Measurements from ENCODE around the gene STRA6.

The STRA6 gene

GRCh38 chr15:74174219-74174957 is 28.2 kb downstream of the STRA6 start:
- no peak overlapping the region for H3K4me3 ChIP-seq (ENCODE audit: low read depth, low read length)
- TF ChIP-seq, protein P1, sequence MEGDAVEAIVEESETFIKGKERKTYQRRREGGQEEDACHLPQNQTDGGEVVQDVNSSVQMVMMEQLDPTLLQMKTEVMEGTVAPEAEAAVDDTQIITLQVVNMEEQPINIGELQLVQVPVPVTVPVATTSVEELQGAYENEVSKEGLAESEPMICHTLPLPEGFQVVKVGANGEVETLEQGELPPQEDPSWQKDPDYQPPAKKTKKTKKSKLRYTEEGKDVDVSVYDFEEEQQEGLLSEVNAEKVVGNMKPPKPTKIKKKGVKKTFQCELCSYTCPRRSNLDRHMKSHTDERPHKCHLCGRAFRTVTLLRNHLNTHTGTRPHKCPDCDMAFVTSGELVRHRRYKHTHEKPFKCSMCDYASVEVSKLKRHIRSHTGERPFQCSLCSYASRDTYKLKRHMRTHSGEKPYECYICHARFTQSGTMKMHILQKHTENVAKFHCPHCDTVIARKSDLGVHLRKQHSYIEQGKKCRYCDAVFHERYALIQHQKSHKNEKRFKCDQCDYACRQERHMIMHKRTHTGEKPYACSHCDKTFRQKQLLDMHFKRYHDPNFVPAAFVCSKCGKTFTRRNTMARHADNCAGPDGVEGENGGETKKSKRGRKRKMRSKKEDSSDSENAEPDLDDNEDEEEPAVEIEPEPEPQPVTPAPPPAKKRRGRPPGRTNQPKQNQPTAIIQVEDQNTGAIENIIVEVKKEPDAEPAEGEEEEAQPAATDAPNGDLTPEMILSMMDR (IDR thresholded peaks at IDR 0.05; ENCODE audit: low read depth, low read length), result no peak

- TF ChIP-seq, protein P1 (IDR thresholded peaks at IDR 0.05; ENCODE audit: low read depth, low read length), result no peak
Measured at GRCh38 chr15:74173380-74174218, 29.0 kb downstream of the STRA6 start, which contains the start of gene ISLR. Gene ISLR (plus strand): TSS chr15:74173710. CDS start chr15:74174859, 1,149 bp downstream.

DNA sequence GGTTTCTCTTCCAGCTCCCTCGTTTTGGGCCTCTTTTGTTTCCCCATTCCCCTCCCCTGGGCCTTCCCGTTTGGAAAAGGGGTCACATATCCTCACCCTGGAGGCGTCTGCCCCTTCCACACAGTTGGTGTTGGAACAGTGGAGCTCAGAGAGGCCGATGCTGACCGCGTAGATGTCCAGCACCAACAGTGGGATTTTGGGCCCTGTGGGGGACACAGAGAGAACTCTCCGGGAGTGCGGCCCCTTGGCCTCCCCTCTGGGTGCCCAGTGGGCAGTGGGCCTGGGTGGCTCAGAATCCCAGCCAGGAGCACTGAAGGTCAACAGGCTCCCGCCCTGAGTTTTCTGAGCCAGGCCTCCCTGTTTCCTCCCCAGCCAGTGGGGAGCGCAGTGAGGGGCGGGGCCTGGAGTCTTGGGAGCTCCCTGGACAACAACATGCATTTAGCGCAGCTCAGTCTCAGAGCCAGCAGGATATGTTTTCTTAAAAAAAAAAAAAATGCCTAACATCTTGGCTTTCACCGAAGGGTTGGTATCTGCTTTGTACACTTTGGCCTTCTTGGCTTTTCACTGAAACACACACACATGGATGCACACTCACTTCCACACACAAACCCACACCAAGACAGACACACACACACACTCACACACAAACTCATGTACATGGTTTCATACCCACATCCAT is 29.7 kb downstream of the STRA6 start:
- TF ChIP-seq, protein P1 (IDR thresholded peaks at IDR 0.05; ENCODE audit: low read depth, low read length), result no peak
- no peak overlapping the region for H3K4me3 ChIP-seq (ENCODE audit: low read depth, low read length)

More at GRCh38 chr15:74173380-74174218, 29.0 kb downstream of the STRA6 start, which contains the start of gene ISLR:
- no peak within 1 kb of the TSS for H3K4me3 ChIP-seq (ENCODE audit: low read depth, low read length)

DNA sequence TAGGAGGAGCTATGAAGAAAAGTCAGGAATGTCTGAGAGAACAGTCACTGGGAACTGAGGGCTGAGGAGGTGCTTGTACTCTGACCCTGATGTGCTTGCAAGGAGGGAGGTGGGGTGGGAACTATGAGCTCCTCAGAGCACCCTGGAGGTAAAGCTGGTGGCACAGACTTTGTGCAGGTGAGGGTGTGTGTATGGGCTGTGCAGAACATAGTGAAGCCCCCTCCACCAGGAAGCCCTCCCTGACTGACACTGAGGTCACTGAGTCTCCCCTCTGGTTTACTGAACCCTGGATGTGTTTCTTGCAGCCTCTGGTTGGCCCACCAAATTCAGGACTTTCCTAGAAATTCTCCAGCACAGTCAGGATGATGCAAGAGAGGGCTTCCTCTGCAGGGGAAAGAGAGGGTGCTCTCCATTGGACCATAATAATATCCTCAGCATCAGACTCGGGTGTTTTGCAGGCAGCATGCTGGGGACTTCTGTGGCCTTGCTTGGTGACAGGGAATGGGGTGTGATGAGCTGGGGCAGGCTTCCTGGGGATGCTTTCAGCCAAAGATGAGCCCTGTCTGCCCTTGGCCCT is 30.5 kb downstream of the STRA6 start:
- no peak overlapping the region for H3K4me3 ChIP-seq (ENCODE audit: low read depth, low read length)
- TF ChIP-seq, protein P1 (IDR thresholded peaks at IDR 0.05; ENCODE audit: low read depth, low read length), result no peak

GRCh38 chr15:74170875-74171578 is 31.6 kb downstream of the STRA6 start:
- no peak overlapping the region for H3K4me3 ChIP-seq (ENCODE audit: low read depth, low read length)
- TF ChIP-seq, protein P1 (IDR thresholded peaks at IDR 0.05; ENCODE audit: low read depth, low read length), result no peak

- H3K4me3 ChIP-seq (ENCODE audit: low read depth, low read length), result no peak overlapping the region
- TF ChIP-seq, protein P1 (IDR thresholded peaks at IDR 0.05; ENCODE audit: low read depth, low read length), result no peak
Measured at GRCh38 chr15:74170071-74170844, 32.3 kb downstream of the STRA6 start.

All from WI38 (cell line).